Hematopoietic multipotent progenitor cell treated with erythropoietin and hydrocortisone succinate and interleukin-3 and kit ligand, for 6 days (in vitro differentiated cells): ENCODE results near the gene HSD17B7.
"Not testable (repeated sequence)": the region's sequence is repeated elsewhere in the genome, so short reads cannot be mapped to it uniquely, and the experiment has no call there.

Source experiments
- DNase-seq: peaks from one replicate; pipeline ENCODE4 v3.0.0-alpha.2; 2015

The HSD17B7 gene

GRCh38 chr1:162790303-162790984 lies at the start of gene HSD17B7:
Gene HSD17B7, plus strand, starts transcription at chr1:162790702. Its CDS starts 99 bp downstream, at chr1:162790801.
- DNase-seq = peak; percentile 81

- DNase-seq = no peak
These were observed 49.7 kb upstream of the HSD17B7 start for GRCh38 chr1:162740755-162741154.

- no peak for DNase-seq
These were observed 48.9 kb upstream of the HSD17B7 start for GRCh38 chr1:162741574-162741973.

GRCh38 chr1:162746264-162746942 lies 44.1 kb upstream of the HSD17B7 start:
- not testable (repeated sequence) for DNase-seq

- no peak for DNase-seq
These were observed 37.4 kb upstream of the HSD17B7 start for GRCh38 chr1:162753001-162753658.

- DNase-seq = no peak
These were observed 36.4 kb upstream of the HSD17B7 start for GRCh38 chr1:162753998-162754585.

- DNase-seq = no peak
These were observed 35.2 kb upstream of the HSD17B7 start for GRCh38 chr1:162755306-162755705.

- no peak for DNase-seq
These were observed 34.0 kb upstream of the HSD17B7 start for GRCh38 chr1:162756523-162756922.

- DNase-seq = no peak
These were observed 33.0 kb upstream of the HSD17B7 start for GRCh38 chr1:162757476-162757875.

- no peak for DNase-seq
These were observed 24.7 kb upstream of the HSD17B7 start for GRCh38 chr1:162765788-162766187.

GRCh38 chr1:162772571-162773154 lies 17.8 kb upstream of the HSD17B7 start:
- no peak for DNase-seq

- no peak for DNase-seq
These were observed 16.5 kb upstream of the HSD17B7 start for GRCh38 chr1:162774007-162774406.

GRCh38 chr1:162779043-162779442 lies 11.5 kb upstream of the HSD17B7 start:
- no peak for DNase-seq

GRCh38 chr1:162782671-162783070 lies 7.8 kb upstream of the HSD17B7 start:
- no peak for DNase-seq

GRCh38 chr1:162784926-162785325 lies 5.6 kb upstream of the HSD17B7 start:
- DNase-seq = not testable (repeated sequence)

- peak; percentile 7 for DNase-seq
These were observed 1.7 kb upstream of the HSD17B7 start for GRCh38 chr1:162788783-162789182.

GRCh38 chr1:162790985-162791357 lies 469 bp downstream of the HSD17B7 start:
- peak; percentile 32 for DNase-seq

- not testable (repeated sequence) for DNase-seq
These were observed 3.8 kb downstream of the HSD17B7 start for GRCh38 chr1:162794284-162794683.

GRCh38 chr1:162796617-162797279 lies 6.2 kb downstream of the HSD17B7 start:
- not testable (repeated sequence) for DNase-seq

GRCh38 chr1:162799995-162800830 lies 9.7 kb downstream of the HSD17B7 start:
- DNase-seq = peak; percentile 55

GRCh38 chr1:162807503-162807902 lies 17.0 kb downstream of the HSD17B7 start:
- DNase-seq = not testable (repeated sequence)

GRCh38 chr1:162812357-162812756 lies 21.9 kb downstream of the HSD17B7 start:
- DNase-seq = not testable (repeated sequence)
